ENCODE measurements around the gene SPACA9.

DNA sequence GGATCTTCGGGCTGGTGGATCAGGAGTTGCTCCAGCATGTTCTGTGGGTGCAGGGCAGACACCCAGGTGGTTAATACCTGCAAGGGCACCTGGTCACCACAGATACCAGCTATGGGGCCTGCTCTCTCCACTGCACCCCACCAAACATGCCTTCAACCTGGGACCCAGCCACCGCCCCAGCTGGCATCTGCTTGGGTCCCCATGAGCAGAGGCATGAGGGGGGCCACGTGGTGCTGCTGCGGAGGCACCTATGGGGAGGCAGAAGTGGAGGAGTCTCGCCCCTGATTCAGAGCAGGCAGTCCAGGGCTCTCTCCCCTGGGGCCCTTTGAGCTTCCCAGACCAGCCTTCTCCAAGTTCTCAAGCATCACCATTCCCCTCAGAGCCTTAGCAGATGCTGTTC is 3.5 kb upstream of the SPACA9 start:
- TF ChIP-seq CTCF (IDR thresholded peaks at IDR 0.05 in 8 of 11, conservative IDR thresholded peaks at IDR 0.05 in 3 of 11) (no peak), POLR2A (IDR thresholded peaks at IDR 0.05) (no peak), POLR2AphosphoS5 (IDR thresholded peaks at IDR 0.05) (no peak)
